Neutrophil (primary cell): ENCODE data around the gene GNB3.

Experiments used
- H3K27ac ChIP-seq: fragments of 200-600 bp; sonication (generic); 2 replicates; pipeline ENCODE4 v1.5.1; 2016; ENCODE audit warnings: mild to moderate bottlenecking, moderate library complexity
- H3K27me3 ChIP-seq: fragments of 200-600 bp; sonication (generic); 2 replicates; pipeline ENCODE4 v1.6.0; 2016; ENCODE audit warnings: mild to moderate bottlenecking
- H3K36me3 ChIP-seq: fragments of 200-600 bp; sonication (generic); 2 replicates; pipeline ENCODE4 v1.5.1; 2017
- H3K4me1 ChIP-seq, 2 experiments: fragments of 200-600 bp in 1 of 2; sonication (generic) in 1 of 2; 1 replicate in 1 of 2; 2 replicates in 1 of 2; pipeline versions ENCODE4 v1.5.1 to v1.6.1; 2013 to 2016; ENCODE audit warnings: low read depth in 1 of 2, low read length in 1 of 2, mild to moderate bottlenecking in 1 of 2, moderate library complexity in 1 of 2; ENCODE audit not compliant: control insufficient read depth in 1 of 2, insufficient read depth in 1 of 2
- H3K4me3 ChIP-seq, 2 experiments: fragments of 200-600 bp in 1 of 2; sonication (generic) in 1 of 2; 1 replicate in 1 of 2; 2 replicates in 1 of 2; pipeline ENCODE4 v1.5.1; 2013 to 2016; ENCODE audit warnings: low read depth in 1 of 2, low read length in 1 of 2, mild to moderate bottlenecking in 1 of 2, moderate library complexity in 1 of 2
- H3K9me3 ChIP-seq: fragments of 200-600 bp; sonication (generic); 2 replicates; pipeline ENCODE4 v1.5.1; 2016
- CTCF ChIP-seq: fragments of 200-600 bp; sonication (generic); IDR thresholded peaks from 2 replicates; pipeline ENCODE4 v1.5.1; 2016; ENCODE audit warnings: antibody characterized with exemption

GNB3 gene

GRCh38 chr12:6836851-6837250 is 3.9 kb upstream of the GNB3 start:
- no peak overlapping the region for H3K27ac ChIP-seq
- no peak overlapping the region for H3K4me3 ChIP-seq
- no peaks in the 10 kb centered on the region for H3K9me3 ChIP-seq
- no peak for TF ChIP-seq CTCF
- H3K4me1 ChIP-seq = peaks cover 16 to 18% of the 10 kb centered on the region in 2 experiments
- no peaks in the 10 kb centered on the region for H3K27me3 ChIP-seq
- H3K36me3 ChIP-seq = no peaks in the 10 kb centered on the region

GRCh38 chr12:6837370-6838060 is 3.2 kb upstream of the GNB3 start:
- Histone ChIP-seq H3K9me3 (no peaks in the 10 kb centered on the region), H3K4me1 (peaks cover 16 to 18% of the 10 kb centered on the region in 2 experiments), H3K27ac (no peak overlapping the region), H3K36me3 (no peaks in the 10 kb centered on the region), H3K4me3 (no peak overlapping the region), H3K27me3 (no peaks in the 10 kb centered on the region)
- TF ChIP-seq CTCF = no peak

GRCh38 chr12:6838854-6839253 is 1.9 kb upstream of the GNB3 start:
- H3K4me3 ChIP-seq = no peak overlapping the region
- no peaks in the 10 kb centered on the region for H3K9me3 ChIP-seq
- no peak overlapping the region for H3K27ac ChIP-seq
- no peaks in the 10 kb centered on the region for H3K27me3 ChIP-seq
- TF ChIP-seq CTCF = no peak
- H3K36me3 ChIP-seq = no peaks in the 10 kb centered on the region
- peaks cover 16 to 18% of the 10 kb centered on the region in 2 experiments for H3K4me1 ChIP-seq

DNA sequence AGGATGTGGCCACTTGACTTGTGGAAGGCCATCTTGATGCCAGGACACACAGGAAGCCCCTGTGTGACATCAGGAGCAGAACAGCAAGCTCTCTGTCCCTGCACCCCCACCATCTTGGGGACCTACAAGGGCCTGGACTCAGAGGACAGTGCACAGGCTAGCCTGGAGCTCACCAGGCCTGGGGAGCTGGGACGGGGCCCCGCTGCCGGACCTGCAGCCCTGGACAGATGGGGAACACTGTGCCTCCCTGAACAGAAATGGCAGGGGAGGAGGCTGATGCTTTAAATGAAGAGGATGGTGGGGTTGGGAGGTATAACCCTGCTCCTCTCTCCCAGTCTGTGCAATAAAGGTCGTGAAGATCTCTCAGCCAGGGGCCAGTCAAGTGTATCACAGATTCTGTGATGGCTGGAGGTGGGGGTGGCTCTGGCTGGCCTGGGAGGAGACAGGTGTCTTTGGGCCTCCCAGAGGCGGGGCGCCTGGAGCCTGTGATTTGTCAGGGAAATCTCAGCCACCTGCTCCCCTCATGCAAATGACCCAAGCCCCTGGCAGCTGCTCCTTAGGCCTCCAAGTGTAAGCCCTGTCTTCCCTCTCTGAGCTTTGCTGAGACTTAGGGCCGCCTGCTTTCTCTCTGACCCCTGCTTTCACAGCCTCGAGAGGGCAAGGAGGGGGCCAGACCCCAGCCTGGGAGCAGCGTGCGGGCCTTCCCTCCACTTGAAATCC is 1.1 kb upstream of the GNB3 start:
- peaks cover 16 to 18% of the 10 kb centered on the region in 2 experiments for H3K4me1 ChIP-seq
- no peak overlapping the region for H3K4me3 ChIP-seq
- no peak for TF ChIP-seq CTCF
- no peaks in the 10 kb centered on the region for H3K9me3 ChIP-seq
- no peak overlapping the region for H3K27ac ChIP-seq
- H3K36me3 ChIP-seq = no peaks in the 10 kb centered on the region
- H3K27me3 ChIP-seq = no peaks in the 10 kb centered on the region

- Histone ChIP-seq H3K4me1 (peaks cover 16 to 18% of the 10 kb centered on the region in 2 experiments), H3K27ac (no peak overlapping the region), H3K4me3 (no peak overlapping the region), H3K27me3 (no peaks in the 10 kb centered on the region), H3K36me3 (peaks cover 6% of the 10 kb centered on the region), H3K9me3 (no peaks in the 10 kb centered on the region)
- TF ChIP-seq CTCF = no peak
Observed at GRCh38 chr12:6840330-6840729, 395 bp upstream of the GNB3 start.
